ENCODE measurements around the gene NTRK2. TPM values are rescaled to one million over a fixed set of nuclear protein-coding genes. Genes with fewer than 3 reads are reported as not detected.

The NTRK2 gene
- total and polyA plus RNA-seq, 2 experiments from 2014 or later, result 0.99 to 3.7 TPM

DNA sequence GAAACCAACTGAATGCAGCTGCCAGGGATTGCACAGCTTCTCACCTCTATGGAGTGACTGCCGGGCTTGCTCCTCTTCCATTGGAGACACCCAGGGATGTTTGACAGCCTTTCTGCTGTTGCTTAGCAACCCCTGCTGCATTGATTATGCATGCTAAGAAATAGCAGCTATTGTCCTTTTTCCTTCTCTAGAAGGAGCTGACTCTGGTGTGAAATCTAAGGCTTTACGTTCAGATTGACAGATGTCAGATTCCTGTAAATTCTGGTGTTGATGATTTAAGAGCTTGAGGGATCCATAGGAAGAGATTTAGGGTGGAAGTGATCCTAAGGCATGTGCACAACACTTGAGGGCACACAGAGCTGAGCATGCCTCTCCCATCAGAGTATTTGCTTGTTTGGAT, 267.7 kb downstream of the NTRK2 start:
- 63% methylated on average over 2 of the region's 2 CpGs for WGBS (ENCODE audit: low lambda C conversion rate, missing lambda C conversion rate)
- H3K4me2 ChIP-seq, result no peak overlapping the region
- no peak overlapping the region for H3K27ac ChIP-seq
- TF ChIP-seq EZH2 (IDR thresholded peaks at IDR 0.05; ENCODE audit: borderline replicate concordance) (no peak), EZH2phosphoT487 (IDR thresholded peaks at IDR 0.05; ENCODE audit: low read depth, severe bottlenecking, unreplicated experiment) (no peak)
- TF ChIP-seq, protein P1, sequence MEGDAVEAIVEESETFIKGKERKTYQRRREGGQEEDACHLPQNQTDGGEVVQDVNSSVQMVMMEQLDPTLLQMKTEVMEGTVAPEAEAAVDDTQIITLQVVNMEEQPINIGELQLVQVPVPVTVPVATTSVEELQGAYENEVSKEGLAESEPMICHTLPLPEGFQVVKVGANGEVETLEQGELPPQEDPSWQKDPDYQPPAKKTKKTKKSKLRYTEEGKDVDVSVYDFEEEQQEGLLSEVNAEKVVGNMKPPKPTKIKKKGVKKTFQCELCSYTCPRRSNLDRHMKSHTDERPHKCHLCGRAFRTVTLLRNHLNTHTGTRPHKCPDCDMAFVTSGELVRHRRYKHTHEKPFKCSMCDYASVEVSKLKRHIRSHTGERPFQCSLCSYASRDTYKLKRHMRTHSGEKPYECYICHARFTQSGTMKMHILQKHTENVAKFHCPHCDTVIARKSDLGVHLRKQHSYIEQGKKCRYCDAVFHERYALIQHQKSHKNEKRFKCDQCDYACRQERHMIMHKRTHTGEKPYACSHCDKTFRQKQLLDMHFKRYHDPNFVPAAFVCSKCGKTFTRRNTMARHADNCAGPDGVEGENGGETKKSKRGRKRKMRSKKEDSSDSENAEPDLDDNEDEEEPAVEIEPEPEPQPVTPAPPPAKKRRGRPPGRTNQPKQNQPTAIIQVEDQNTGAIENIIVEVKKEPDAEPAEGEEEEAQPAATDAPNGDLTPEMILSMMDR (IDR thresholded peaks at IDR 0.05; ENCODE audit: poor library complexity), result no peak
- H4K20me1 ChIP-seq (ENCODE audit: insufficient read depth, poor library complexity, severe bottlenecking), result no peaks in the 10 kb centered on the region
- H2AFZ ChIP-seq, result no peak overlapping the region
- no peaks in the 10 kb centered on the region for H3K9me3 ChIP-seq (ENCODE audit: low read depth)
- H3K9me2 ChIP-seq (replicated peaks; ENCODE audit: insufficient read depth), result no peaks in the 10 kb centered on the region
- DNase-seq (ENCODE audit: low spot score), result no peak
- no peaks in the 10 kb centered on the region for H3K36me3 ChIP-seq (replicated peaks; ENCODE audit: insufficient read depth, low read depth)
- H3K27me3 ChIP-seq, result no peaks in the 10 kb centered on the region
- H3K4me3 ChIP-seq, result no peak overlapping the region
- no peaks in the 10 kb centered on the region for H3K4me1 ChIP-seq (ENCODE audit: insufficient read depth)
- no peaks in the 10 kb centered on the region for H3K79me2 ChIP-seq

DNA sequence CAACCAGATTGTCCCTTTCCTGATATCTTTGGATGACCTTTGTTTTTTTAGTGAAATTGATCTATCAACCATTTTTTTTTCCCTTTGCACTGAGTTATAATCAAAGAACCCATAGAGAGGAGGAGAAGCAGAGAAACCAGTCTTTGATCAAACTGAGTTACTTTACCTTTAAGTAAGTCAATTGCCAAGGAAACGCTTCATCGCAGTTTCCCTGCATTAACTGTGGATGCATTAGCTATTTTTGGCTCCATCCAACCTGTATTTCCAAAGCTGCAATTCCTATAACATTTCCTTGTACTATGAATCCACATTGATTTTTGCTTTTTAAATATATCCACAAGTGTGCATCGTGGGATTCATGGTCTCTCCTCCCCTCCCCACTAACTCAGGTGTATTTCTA, 268.1 kb downstream of the NTRK2 start:
- H2AFZ ChIP-seq, result no peak overlapping the region
- no peaks in the 10 kb centered on the region for H3K36me3 ChIP-seq (replicated peaks; ENCODE audit: insufficient read depth, low read depth)
- no peaks in the 10 kb centered on the region for H3K27me3 ChIP-seq
- 85% methylated on average over 3 of the region's 3 CpGs for WGBS (ENCODE audit: low lambda C conversion rate, missing lambda C conversion rate)
- H3K4me3 ChIP-seq, result no peak overlapping the region
- no peaks in the 10 kb centered on the region for H3K4me1 ChIP-seq (ENCODE audit: insufficient read depth)
- no peak for DNase-seq (ENCODE audit: low spot score)
- no peak overlapping the region for H3K4me2 ChIP-seq
- H3K27ac ChIP-seq, result no peak overlapping the region
- H4K20me1 ChIP-seq (ENCODE audit: insufficient read depth, poor library complexity, severe bottlenecking), result no peaks in the 10 kb centered on the region
- H3K79me2 ChIP-seq, result no peaks in the 10 kb centered on the region
- no peaks in the 10 kb centered on the region for H3K9me2 ChIP-seq (replicated peaks; ENCODE audit: insufficient read depth)
- no peaks in the 10 kb centered on the region for H3K9me3 ChIP-seq (ENCODE audit: low read depth)
- TF ChIP-seq, protein P1 (IDR thresholded peaks at IDR 0.05; ENCODE audit: poor library complexity), result no peak

- no peak overlapping the region for H2AFZ ChIP-seq
- no peaks in the 10 kb centered on the region for H3K27me3 ChIP-seq
- no peaks in the 10 kb centered on the region for H3K79me2 ChIP-seq
- H3K4me3 ChIP-seq, result no peak overlapping the region
- no peaks in the 10 kb centered on the region for H3K36me3 ChIP-seq (replicated peaks; ENCODE audit: insufficient read depth, low read depth)
- WGBS (ENCODE audit: low lambda C conversion rate, missing lambda C conversion rate), result 95% methylated on average over 3 of the region's 3 CpGs
- no peaks in the 10 kb centered on the region for H3K9me2 ChIP-seq (replicated peaks; ENCODE audit: insufficient read depth)
- H3K9me3 ChIP-seq (ENCODE audit: low read depth), result no peaks in the 10 kb centered on the region
- no peak overlapping the region for H3K4me2 ChIP-seq
- H4K20me1 ChIP-seq (ENCODE audit: insufficient read depth, poor library complexity, severe bottlenecking), result no peaks in the 10 kb centered on the region
- no peaks in the 10 kb centered on the region for H3K4me1 ChIP-seq (ENCODE audit: insufficient read depth)
- no peak for DNase-seq (ENCODE audit: low spot score)
- no peak for TF ChIP-seq EZH2phosphoT487 (IDR thresholded peaks at IDR 0.05; ENCODE audit: low read depth, severe bottlenecking, unreplicated experiment)
- no peak for TF ChIP-seq EZH2 (IDR thresholded peaks at IDR 0.05; ENCODE audit: borderline replicate concordance)
- TF ChIP-seq, protein P1 (IDR thresholded peaks at IDR 0.05; ENCODE audit: poor library complexity), result no peak
- H3K27ac ChIP-seq, result no peak overlapping the region
Measured at GRCh38 chr9:84939774-84940173, 270.2 kb downstream of the NTRK2 start.

GRCh38 chr9:84940294-84940693, 270.8 kb downstream of the NTRK2 start:
- H2AFZ ChIP-seq, result no peak overlapping the region
- H4K20me1 ChIP-seq (ENCODE audit: insufficient read depth, poor library complexity, severe bottlenecking), result no peaks in the 10 kb centered on the region
- H3K27ac ChIP-seq, result no peak overlapping the region
- TF ChIP-seq EZH2 (IDR thresholded peaks at IDR 0.05; ENCODE audit: borderline replicate concordance) (no peak), EZH2phosphoT487 (IDR thresholded peaks at IDR 0.05; ENCODE audit: low read depth, severe bottlenecking, unreplicated experiment) (no peak)
- TF ChIP-seq, protein P1 (IDR thresholded peaks at IDR 0.05; ENCODE audit: poor library complexity), result no peak
- H3K9me2 ChIP-seq (replicated peaks; ENCODE audit: insufficient read depth), result no peaks in the 10 kb centered on the region
- WGBS (ENCODE audit: low lambda C conversion rate, missing lambda C conversion rate), result 89% methylated on average over 2 of the region's 2 CpGs
- no peaks in the 10 kb centered on the region for H3K79me2 ChIP-seq
- no peak overlapping the region for H3K4me2 ChIP-seq
- H3K36me3 ChIP-seq (replicated peaks; ENCODE audit: insufficient read depth, low read depth), result no peaks in the 10 kb centered on the region
- no peaks in the 10 kb centered on the region for H3K4me1 ChIP-seq (ENCODE audit: insufficient read depth)
- H3K4me3 ChIP-seq, result no peak overlapping the region
- H3K9me3 ChIP-seq (ENCODE audit: low read depth), result no peaks in the 10 kb centered on the region
- DNase-seq (ENCODE audit: low spot score), result no peak
- H3K27me3 ChIP-seq, result no peaks in the 10 kb centered on the region

Measured in hepatocyte (in vitro differentiated cells).